Nephron progenitor cell (in vitro differentiated cells): ENCODE data around the gene RPS15A.
A peak's percentile ranks its signal among the peaks of the same experiment; 100 is the strongest.

Experiments
- DNase-seq: peaks from one replicate; pipeline ENCODE4 v3.0.0; 2021
- H3K27ac Mint-ChIP-seq: 2 replicates; pipeline ENCODE4 v1.8.0; 2021; ENCODE audit warnings: mild to moderate bottlenecking, moderate library complexity, mixed read lengths
- H3K27me3 Mint-ChIP-seq: 2 replicates; pipeline ENCODE4 v1.8.0; 2021; ENCODE audit warnings: mild to moderate bottlenecking, low read depth, mixed read lengths; ENCODE audit not compliant: poor library complexity
- H3K36me3 Mint-ChIP-seq: 2 replicates; pipeline ENCODE4 v1.8.0; 2021; ENCODE audit warnings: low read depth, mixed read lengths
- H3K4me1 Mint-ChIP-seq: 2 replicates; pipeline ENCODE4 v1.8.0; 2021; ENCODE audit warnings: mixed read lengths
- H3K4me3 Mint-ChIP-seq: 2 replicates; pipeline ENCODE4 v1.8.0; 2021; ENCODE audit warnings: mild to moderate bottlenecking, moderate library complexity, mixed read lengths
- H3K9me3 Mint-ChIP-seq: 2 replicates; pipeline ENCODE4 v1.8.0; 2021; ENCODE audit warnings: mild to moderate bottlenecking, moderate library complexity, mixed read lengths
- TF ChIP-seq, protein P1 (sequence below): fragments of 200-600 bp; sonication (generic); IDR thresholded peaks from 2 replicates; pipeline ENCODE4 v1.5.0; 2021; ENCODE audit warnings: antibody characterized with exemption

RPS15A gene

DNA sequence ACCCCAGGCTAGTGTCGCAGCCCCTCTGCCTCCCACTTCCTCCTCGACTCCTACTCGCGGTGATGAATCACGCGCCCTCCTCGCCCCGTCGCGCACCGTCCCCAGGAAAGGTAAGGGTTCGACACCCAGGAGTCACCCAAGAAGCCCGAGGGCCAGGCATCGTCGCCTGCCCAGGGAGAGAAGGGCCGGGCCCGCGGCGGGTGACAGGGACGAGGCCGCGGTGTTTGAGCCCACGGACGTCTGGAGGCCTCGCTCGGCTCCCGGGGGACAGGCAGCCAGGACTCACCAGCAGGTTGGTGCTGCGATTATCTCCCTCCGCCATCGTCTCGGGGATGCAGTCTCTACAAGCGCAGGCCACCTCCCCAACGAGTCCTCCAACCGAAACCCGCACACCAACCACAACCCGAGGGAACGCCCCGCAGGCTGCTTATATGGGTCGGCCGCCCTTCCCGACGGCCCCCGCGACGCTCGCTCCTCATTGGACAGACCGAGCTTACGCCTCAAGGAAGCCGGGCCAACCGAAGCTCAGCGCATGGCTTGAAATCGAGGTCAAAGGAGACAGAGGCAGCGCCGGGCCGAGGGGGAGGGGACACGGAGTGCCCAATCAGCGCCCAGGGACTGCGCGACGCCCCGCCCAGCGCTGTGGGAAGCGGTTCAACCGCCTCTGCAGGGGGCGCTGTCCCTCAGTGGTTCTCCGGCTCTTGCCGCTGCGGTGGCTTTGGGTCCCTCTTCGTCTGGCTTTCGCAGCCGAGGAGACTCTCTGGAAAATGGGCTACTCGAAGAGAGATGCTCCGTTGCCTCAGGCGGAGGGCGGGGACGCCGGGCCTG, 11.2 kb upstream of the RPS15A start, which contains the start of gene ARL6IP1:
ARL6IP1 (minus strand) TSS at position 405 of the 828 bp plus-strand sequence; CDS start at position 322, 83 bp downstream.
- Mint-ChIP-seq H3K27me3 (peaks cover 3% of the 10 kb centered on the region), H3K4me1 (peaks cover 72% of the 10 kb centered on the region), H3K4me3 (peak within 1 kb of the TSS; percentile 95), H3K9me3 (no peaks in the 10 kb centered on the region), H3K27ac (peak within 1 kb of the TSS; percentile 99), H3K36me3 (peaks cover 21% of the 10 kb centered on the region)
- TF ChIP-seq, protein P1, sequence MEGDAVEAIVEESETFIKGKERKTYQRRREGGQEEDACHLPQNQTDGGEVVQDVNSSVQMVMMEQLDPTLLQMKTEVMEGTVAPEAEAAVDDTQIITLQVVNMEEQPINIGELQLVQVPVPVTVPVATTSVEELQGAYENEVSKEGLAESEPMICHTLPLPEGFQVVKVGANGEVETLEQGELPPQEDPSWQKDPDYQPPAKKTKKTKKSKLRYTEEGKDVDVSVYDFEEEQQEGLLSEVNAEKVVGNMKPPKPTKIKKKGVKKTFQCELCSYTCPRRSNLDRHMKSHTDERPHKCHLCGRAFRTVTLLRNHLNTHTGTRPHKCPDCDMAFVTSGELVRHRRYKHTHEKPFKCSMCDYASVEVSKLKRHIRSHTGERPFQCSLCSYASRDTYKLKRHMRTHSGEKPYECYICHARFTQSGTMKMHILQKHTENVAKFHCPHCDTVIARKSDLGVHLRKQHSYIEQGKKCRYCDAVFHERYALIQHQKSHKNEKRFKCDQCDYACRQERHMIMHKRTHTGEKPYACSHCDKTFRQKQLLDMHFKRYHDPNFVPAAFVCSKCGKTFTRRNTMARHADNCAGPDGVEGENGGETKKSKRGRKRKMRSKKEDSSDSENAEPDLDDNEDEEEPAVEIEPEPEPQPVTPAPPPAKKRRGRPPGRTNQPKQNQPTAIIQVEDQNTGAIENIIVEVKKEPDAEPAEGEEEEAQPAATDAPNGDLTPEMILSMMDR = peak; percentile 88
- peak; percentile 98 for DNase-seq

DNA sequence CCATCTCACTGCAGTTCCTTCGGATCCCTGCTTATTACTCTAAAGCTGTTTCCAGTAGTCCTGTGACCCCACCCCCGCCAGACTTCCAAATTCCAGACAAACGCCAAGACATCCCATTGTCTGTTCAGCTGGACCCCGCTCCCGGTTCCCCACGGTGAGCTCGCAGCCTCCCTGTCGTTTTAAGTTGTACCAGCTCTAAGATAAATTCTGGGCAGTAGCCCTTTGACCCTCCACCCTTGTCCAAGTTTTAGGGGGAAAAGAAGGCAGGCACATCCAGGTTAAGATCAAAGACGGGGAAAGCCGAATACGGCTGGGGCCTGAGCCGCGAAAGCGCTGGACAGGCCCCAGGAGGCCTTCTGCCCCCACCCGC, 10.6 kb upstream of the RPS15A start:
- no peaks in the 10 kb centered on the region for H3K9me3 Mint-ChIP-seq
- peaks cover 66% of the 10 kb centered on the region for H3K4me1 Mint-ChIP-seq
- H3K4me3 Mint-ChIP-seq = peak overlapping the region; percentile 95
- peaks cover 23% of the 10 kb centered on the region for H3K36me3 Mint-ChIP-seq
- peak; percentile 31 for DNase-seq
- peak overlapping the region; percentile 99 for H3K27ac Mint-ChIP-seq
- TF ChIP-seq, protein P1 = no peak
- peaks cover 3% of the 10 kb centered on the region for H3K27me3 Mint-ChIP-seq

DNA sequence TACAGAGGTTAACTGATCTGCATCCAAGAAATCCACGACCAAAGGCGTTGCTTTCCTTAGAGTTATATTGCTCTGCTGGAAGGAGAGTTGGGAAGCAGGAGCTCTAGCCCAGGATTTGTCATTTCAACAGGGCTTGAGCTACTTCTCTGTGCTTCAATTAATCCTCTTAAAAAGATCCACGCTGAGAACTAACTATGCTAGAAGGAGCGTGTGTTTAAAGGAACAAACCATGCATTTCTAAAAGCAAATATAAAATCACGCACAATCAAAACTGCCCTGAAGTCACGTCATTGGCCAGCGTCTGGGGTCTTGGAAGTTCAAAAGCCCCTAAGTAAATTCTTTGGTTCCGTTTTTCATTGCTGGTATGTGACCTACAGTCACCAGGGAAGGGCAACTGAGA, 10.2 kb upstream of the RPS15A start:
- Mint-ChIP-seq H3K4me1 (peaks cover 63% of the 10 kb centered on the region), H3K4me3 (peak overlapping the region; percentile 95), H3K27me3 (peaks cover 3% of the 10 kb centered on the region), H3K27ac (peak overlapping the region; percentile 99), H3K9me3 (no peaks in the 10 kb centered on the region), H3K36me3 (peaks cover 28% of the 10 kb centered on the region)
- DNase-seq = no peak
- TF ChIP-seq, protein P1 = no peak

DNA sequence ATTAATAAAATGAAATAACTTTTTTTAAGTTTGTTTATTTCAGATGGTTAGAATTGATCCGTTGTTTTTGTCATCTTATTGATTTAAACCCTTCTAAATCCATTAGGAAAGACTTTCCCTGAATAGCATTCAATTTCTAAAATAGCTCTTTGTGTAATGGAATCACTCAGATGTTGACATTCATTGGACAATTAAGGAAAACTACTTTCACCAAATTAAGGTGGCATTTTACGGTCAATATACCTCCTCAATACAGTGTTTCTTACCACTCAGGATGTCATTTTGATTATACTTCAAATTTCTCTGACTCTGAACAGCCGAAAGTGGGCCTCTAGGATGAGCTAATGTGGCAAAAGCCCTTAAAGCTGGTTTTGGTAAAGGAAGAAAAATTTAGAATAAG, 9.4 kb upstream of the RPS15A start:
- no peaks in the 10 kb centered on the region for H3K9me3 Mint-ChIP-seq
- H3K4me1 Mint-ChIP-seq = peaks cover 58% of the 10 kb centered on the region
- TF ChIP-seq, protein P1 = no peak
- no peak overlapping the region for H3K27ac Mint-ChIP-seq
- H3K4me3 Mint-ChIP-seq = peak overlapping the region; percentile 95
- H3K27me3 Mint-ChIP-seq = peaks cover 3% of the 10 kb centered on the region
- H3K36me3 Mint-ChIP-seq = peaks cover 35% of the 10 kb centered on the region
- no peak for DNase-seq

DNA sequence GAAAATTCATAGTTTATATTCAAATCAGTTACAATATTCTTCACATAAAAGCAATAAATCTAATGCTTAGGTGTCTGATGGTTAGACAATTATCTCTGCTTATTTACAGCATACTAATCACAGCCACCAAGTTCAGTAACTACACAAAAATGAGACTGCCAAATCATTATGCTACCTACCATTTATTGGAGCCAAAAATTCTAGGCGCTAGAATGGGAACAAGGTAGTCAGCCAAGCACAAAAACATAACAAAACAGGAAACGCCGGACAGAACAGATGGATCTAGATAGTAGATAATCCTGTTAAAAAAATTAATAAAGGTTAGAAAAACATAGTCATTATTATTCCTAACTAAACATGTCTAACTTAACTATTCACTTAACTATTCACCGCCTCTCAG, 7.6 kb upstream of the RPS15A start:
- Mint-ChIP-seq H3K4me3 (no peak overlapping the region), H3K27me3 (peaks cover 3% of the 10 kb centered on the region), H3K36me3 (peaks cover 49% of the 10 kb centered on the region), H3K9me3 (no peaks in the 10 kb centered on the region), H3K27ac (no peak overlapping the region), H3K4me1 (peaks cover 40% of the 10 kb centered on the region)
- TF ChIP-seq, protein P1 = no peak
- DNase-seq = no peak

DNA sequence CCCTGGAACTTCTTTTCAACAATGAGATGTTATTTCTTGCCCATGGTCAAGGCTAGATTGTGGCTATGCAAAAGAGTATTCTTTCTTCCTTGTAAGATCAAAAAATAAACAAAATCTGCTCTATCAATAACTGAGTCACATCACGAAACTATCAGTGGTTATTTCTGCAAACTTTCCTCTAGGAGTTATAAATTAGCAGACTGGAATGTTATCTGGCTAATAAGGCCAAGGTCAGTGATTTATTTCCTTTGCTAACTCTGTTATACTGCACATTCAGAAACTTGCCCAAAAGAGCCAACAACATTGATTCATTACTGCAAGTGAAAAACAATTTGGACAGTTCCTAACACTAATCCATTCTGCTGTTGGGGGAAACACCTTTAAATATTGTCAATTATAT, 6.2 kb upstream of the RPS15A start:
- DNase-seq = no peak
- peaks cover 33% of the 10 kb centered on the region for H3K4me1 Mint-ChIP-seq
- no peaks in the 10 kb centered on the region for H3K9me3 Mint-ChIP-seq
- TF ChIP-seq, protein P1 = no peak
- no peak overlapping the region for H3K27ac Mint-ChIP-seq
- H3K4me3 Mint-ChIP-seq = no peak overlapping the region
- peaks cover 1% of the 10 kb centered on the region for H3K27me3 Mint-ChIP-seq
- peaks cover 63% of the 10 kb centered on the region for H3K36me3 Mint-ChIP-seq
